Measurements from ENCODE around the gene KLHL22. TPM values are rescaled to one million over a fixed set of nuclear protein-coding genes. Genes with fewer than 3 reads are reported as not detected.

Gene KLHL22
- total RNA-seq, 1 donor: 31.1 TPM

- DNase-seq (ENCODE audit: low read depth): no peak
- no peak for TF ChIP-seq CTCF (IDR thresholded peaks at IDR 0.05; ENCODE audit: insufficient read depth, low read depth, low read length)
Measured at GRCh38 chr22:20536590-20537324, 41.2 kb upstream of the KLHL22 start.

GRCh38 chr22:20533879-20534265, 38.3 kb upstream of the KLHL22 start:
- H3K4me3 ChIP-seq (ENCODE audit: low read depth, low read length): no peak overlapping the region
- no peak for DNase-seq (ENCODE audit: low read depth)
- TF ChIP-seq CTCF (IDR thresholded peaks at IDR 0.05; ENCODE audit: insufficient read depth, low read depth, low read length): no peak

More at GRCh38 chr22:20536590-20537324, 41.2 kb upstream of the KLHL22 start:
- no peak overlapping the region for H3K4me3 ChIP-seq (ENCODE audit: low read depth, low read length)

GRCh38 chr22:20533095-20533878, 37.7 kb upstream of the KLHL22 start:
- no peak for DNase-seq (ENCODE audit: low read depth)
- no peak for TF ChIP-seq CTCF (IDR thresholded peaks at IDR 0.05; ENCODE audit: insufficient read depth, low read depth, low read length)
- no peak overlapping the region for H3K4me3 ChIP-seq (ENCODE audit: low read depth, low read length)

- DNase-seq (ENCODE audit: low read depth): peak; percentile 44
- no peak for TF ChIP-seq CTCF (IDR thresholded peaks at IDR 0.05; ENCODE audit: insufficient read depth, low read depth, low read length)
- no peak overlapping the region for H3K4me3 ChIP-seq (ENCODE audit: low read depth, low read length)
Measured at GRCh38 chr22:20532256-20532993, 36.8 kb upstream of the KLHL22 start.

- H3K4me3 ChIP-seq (ENCODE audit: low read depth, low read length): no peak overlapping the region
- no peak for TF ChIP-seq CTCF (IDR thresholded peaks at IDR 0.05; ENCODE audit: insufficient read depth, low read depth, low read length)
- peak; percentile 93 for DNase-seq (ENCODE audit: low read depth)
Measured at GRCh38 chr22:20531404-20532201, 36.0 kb upstream of the KLHL22 start.

- TF ChIP-seq CTCF (IDR thresholded peaks at IDR 0.05; ENCODE audit: insufficient read depth, low read depth, low read length): no peak
- no peak overlapping the region for H3K4me3 ChIP-seq (ENCODE audit: low read depth, low read length)
- no peak for DNase-seq (ENCODE audit: low read depth)
Measured at GRCh38 chr22:20531154-20531403, 35.5 kb upstream of the KLHL22 start.

All from fibroblast of villous mesenchyme (primary cell).